ENCODE data around the gene GEMIN4.
"Not testable (repeated sequence)": the region's sequence is repeated elsewhere in the genome, so short reads cannot be mapped to it uniquely, and the experiment has no call there.

The GEMIN4 gene

DNA sequence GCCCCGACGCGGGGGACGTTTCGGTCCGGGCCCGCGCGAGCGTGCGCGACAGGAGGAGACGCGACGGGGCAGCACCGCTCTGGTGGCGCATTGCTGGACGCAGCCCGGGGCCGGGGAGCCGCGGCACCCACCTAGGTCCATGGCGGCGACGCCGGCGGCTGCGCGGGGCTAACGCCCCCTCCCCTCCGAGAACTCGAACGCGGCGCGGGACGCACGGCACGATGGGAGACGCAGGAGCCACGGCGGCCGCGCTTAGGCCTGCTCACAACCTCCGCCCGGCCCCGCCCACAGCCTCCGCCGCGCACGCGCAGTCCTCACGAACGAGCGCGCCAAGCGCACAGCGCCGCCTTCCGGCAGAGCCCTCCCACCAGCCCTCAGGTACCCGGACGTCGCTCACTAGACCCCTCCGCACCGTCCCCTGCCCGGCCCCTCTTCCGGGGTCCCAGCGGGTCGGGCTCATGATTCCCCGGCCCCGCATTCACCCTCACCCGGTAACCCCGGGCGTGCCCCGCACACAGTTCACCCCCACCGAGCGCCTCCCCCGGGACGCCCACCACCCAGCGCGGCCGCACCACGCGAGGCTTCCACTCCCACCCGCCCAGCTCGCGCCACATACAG, at the start of gene GEMIN4:
Gene GEMIN4, minus strand, starts transcription at position 263 of the 618 bp plus-strand sequence. Its CDS starts 122 bp downstream, at position 141.
- peak; percentile 95 for DNase-seq
- in situ Hi-C loops (cut with MboI; ENCODE audit: low pct_unique_long_range_greater_than_20kb, low sequenced_read_pairs) = no loop called here

DNA sequence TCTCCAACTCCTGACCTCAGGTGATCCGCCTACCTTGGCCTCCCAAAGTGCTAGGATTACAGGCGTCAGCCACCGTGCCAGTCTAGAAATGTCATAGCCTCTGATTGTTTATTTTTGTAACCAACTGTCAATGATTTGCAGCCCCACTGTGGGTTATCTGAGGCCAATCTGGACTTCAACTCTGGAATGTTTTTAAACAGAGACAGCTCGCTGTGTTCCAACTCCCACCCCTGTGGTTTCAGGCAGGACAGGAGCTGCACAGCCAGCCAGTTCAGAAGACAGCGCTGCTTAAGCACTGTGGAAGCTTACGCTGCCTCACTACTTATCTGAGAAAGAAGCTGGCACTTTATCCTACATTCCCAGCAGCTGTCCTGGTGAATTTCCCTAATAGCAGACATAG, 49.6 kb upstream of the GEMIN4 start:
- no peak for DNase-seq
- in situ Hi-C loops (cut with MboI; ENCODE audit: low pct_unique_long_range_greater_than_20kb, low sequenced_read_pairs) = no loop called here

DNA sequence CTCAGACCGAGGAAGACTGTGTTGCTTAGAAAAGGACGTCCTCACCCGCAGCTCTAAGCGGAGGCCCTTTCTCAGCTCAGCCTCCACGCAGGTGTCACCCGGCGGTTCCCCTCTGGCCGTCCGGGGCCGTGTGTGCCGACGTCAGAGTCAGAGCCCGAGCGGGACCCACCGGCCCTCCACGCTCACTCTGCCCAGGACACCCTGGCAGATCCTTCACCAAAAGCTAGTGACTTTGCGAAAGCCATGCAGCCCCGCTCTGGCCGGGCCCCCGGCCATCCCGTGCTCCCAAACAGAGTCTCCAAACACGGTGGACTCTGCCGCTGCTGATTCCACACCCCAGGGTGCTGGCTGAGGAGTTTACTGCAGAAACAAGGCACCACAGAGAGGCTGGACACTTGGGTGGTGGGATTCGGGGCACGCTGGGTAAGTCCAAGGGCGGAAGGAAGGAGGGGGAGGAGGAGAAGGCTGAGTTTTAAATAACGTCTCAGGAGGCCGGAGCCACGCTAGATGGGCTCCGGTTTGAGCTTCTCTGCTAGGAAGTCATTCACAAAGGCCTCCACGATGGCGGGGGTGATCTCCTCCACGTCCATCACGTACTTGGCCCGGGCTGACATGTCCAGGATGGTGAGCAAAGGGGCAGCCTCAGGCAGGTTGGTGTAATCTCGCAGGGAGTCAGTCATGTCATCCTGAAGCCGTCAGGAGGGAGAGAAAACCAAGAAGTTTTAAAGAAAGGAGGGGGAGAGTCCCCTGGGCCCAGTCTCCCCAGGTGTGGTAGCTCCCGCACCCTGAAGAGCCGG, 48.6 kb upstream of the GEMIN4 start:
- in situ Hi-C loops (cut with MboI; ENCODE audit: low pct_unique_long_range_greater_than_20kb, low sequenced_read_pairs) = no loop called here
- DNase-seq = no peak

DNA sequence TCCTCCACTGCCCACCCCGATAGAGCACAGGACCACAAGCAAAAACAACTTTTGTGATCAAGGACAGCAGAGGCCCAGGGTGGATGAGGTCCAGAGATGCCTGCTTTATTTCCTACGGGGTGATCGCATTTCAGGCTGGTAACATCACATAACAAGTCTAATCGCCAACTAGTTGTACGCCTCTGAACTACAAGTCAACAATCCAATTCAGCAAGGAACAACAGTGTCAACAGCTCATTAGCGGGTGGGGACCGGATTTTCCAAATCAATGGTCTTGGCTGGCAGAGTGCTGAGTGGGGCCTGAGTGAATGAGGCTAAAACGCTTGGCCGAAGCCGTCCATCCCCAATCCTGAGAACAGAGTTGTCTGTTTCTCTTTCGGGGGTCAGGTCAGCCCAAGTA, 47.2 kb upstream of the GEMIN4 start:
- in situ Hi-C loops (cut with MboI; ENCODE audit: low pct_unique_long_range_greater_than_20kb, low sequenced_read_pairs) = no loop called here
- no peak for DNase-seq

DNA sequence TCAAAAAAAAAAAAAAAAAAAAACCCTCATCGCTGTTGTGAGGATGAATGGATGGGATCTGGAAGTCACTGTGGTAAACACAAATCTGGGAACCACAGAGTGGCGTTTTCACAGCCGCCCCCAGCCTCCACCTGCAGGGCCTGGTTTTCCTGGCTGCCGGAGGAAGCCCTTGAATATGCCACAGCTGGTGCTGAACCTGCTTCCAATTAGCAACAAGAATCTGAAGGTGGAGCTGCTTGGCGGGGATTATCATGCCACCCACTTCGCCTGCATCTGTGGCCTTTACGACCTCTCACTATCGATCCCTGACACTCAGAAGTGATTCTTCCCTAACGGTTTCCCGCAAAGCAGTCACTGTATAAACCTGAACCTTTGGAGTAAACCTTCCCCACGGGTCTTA, 46.2 kb upstream of the GEMIN4 start:
- in situ Hi-C loops (cut with MboI; ENCODE audit: low pct_unique_long_range_greater_than_20kb, low sequenced_read_pairs) = no loop called here
- no peak for DNase-seq

DNA sequence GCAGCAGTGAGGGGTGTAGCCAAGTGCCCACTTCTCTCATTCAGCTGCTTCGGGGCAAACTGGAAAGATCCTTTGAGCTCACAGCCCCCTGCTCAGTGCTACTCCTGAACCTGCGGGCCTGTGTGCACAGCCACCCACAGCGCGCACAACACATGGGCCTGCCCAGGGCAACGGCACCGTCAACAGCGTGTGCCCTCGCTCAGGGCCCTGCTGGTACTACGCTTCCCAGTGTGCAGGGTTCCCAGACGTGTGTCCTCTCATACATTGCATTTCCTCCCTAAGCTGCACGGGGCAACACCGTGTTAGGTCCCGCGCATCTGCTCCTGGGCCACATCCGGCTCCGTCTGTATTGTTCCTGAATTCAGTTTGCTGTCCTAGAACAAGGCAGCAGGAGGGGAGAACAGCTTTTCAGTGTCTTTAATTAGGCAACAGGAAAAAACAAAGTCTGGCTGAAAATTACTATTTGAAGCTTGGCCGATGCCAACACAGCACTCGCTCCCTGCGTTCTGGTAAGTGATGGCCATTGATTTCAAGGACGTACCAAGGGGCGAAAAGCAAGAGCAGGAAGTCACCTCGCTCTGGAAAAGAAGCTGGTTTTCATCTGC, 45.3 kb upstream of the GEMIN4 start:
- in situ Hi-C loops (cut with MboI; ENCODE audit: low pct_unique_long_range_greater_than_20kb, low sequenced_read_pairs) = no loop called here

DNA sequence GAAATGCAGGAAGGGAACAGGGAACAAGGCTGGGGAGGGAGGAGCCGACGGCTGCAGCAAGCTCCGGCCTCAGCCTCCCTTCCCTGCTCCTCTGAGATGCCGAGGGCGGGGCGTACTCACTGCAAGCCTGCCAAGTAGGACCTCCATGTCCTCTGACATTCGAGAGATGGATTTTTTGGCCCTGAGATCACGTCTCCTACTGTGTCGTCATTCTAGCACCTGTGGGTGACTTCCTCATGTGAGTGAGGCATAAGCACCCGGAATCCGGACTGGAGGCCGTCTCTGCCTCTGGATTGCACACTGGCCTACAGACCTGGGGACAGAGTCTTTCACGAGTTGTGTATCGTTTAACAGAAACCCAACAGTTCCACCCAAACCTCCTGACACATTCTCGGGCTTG, 44.5 kb upstream of the GEMIN4 start:
- DNase-seq = no peak
- in situ Hi-C loops (cut with MboI; ENCODE audit: low pct_unique_long_range_greater_than_20kb, low sequenced_read_pairs) = no loop called here

More for the DNA sequence above, 45.3 kb upstream of the GEMIN4 start:
- DNase-seq = no peak

DNA sequence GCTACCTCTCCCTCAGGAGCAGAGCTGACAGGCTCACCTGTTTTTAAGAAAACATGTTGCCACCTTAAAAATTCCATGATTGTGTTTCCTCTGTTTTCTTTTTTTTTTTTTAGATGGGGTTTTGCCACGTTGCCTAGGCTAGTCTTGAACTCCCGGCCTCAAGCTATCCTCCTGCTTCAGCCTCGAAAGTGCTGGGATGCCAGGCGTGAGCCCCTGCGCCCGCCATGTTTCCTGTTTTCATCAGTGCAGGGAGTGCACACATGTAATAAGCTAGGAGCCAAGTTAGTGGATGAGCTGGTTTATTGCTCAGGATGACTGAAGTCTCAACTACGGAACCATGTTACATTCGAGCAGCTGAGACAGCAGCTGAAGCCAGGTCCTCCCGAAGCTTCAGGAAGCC, 43.7 kb upstream of the GEMIN4 start:
- DNase-seq = no peak
- in situ Hi-C loops (cut with MboI; ENCODE audit: low pct_unique_long_range_greater_than_20kb, low sequenced_read_pairs) = no loop called here

DNA sequence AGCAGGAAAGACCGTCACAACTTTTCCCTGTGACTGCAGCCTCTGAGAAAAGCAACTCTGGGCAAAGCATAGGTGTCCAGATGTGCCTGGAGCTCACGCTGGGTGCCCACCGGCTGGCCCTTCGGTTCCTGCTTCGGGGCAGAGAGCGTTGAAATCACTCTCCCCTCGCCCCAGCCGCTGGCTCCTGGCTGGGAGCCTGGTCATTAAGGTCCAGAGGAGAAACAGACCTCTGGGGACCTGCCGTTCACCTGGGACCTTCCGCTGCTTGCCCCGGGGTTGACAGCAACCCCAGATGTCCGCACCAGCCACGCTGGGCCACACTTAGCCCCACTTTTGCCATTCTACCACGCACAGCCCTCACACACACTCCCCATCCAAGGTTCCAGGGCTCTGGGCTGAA, 43.2 kb upstream of the GEMIN4 start:
- in situ Hi-C loops (cut with MboI; ENCODE audit: low pct_unique_long_range_greater_than_20kb, low sequenced_read_pairs) = no loop called here
- no peak for DNase-seq

DNA sequence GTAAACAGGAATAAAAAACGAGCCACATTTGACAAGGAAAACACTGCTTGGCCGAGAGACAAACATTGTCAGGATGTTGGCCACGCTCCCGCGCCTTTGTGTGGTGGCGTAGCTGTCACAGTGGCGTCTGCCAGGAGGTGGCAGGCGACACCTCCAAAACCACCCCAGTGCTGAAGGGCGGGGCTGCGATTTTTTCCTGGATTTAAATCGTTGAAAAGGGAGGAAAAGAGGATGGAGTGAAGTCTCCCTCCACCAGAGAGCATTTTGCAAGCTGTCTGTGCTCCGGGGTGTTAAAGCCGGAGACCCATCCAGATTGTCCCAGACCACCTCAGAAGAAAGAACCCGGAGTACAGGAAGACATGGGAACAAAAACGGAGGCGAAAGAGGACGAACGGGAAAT, 42.8 kb upstream of the GEMIN4 start:
- DNase-seq = peak; percentile 39
- in situ Hi-C loops (cut with MboI; ENCODE audit: low pct_unique_long_range_greater_than_20kb, low sequenced_read_pairs) = no loop called here

DNA sequence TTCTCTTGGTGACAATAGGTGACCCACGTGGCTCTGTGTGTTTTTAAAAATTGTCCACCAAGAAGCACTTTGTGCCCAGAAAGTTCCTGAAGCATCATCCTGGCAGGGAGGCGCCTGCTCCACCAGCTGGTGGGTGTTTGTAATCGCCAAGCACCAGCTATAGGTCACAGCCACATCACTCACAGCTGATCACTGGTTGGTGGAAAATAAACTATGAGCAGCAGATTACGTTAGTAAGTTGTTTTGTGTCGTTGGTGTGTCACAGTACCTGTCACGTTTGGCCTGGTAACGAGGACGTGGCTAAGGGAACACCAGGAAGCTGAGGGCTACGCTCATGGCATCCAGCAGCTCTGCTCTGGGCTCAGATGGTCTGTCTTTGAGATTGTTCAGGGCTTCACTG, 40.2 kb upstream of the GEMIN4 start:
- in situ Hi-C loops (cut with MboI; ENCODE audit: low pct_unique_long_range_greater_than_20kb, low sequenced_read_pairs) = no loop called here
- DNase-seq = no peak

DNA sequence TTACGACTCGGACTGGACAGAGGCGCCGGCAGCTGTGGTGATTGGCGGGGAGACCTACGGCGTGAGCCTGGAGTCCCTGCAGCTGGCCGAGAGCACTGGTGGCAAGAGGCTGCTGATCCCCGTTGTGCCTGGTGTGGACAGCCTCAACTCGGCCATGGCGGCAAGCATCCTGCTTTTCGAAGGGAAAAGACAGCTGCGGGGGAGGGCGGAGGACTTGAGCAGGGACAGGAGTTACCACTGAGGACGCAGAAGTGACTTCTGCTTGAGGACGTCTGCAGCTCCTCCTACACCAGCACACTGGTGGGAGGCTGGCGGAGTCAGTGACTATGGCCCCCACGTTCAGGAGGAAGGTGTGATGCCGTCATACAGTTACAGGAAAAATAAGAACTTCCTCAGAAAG, 39.8 kb upstream of the GEMIN4 start:
- in situ Hi-C loops (cut with MboI; ENCODE audit: low pct_unique_long_range_greater_than_20kb, low sequenced_read_pairs) = no loop called here
- DNase-seq = no peak

DNA sequence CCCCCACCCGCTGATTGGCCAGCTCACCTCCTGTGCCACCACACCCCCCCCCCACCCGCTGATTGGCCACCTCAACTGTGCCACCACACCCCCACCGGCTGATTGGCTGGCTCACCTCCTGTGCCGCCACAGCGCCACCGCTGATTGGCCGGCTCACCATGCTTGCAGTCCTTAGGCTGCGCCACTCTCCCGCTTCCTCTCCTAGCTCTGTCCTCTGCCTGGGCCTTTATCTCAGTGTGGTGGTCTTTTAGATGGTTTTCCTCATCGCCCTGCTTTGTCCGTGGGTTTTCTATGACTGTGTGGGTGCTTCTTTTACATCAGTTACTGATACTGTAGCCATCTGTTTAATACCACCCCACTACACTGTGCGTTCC, 38.8 kb upstream of the GEMIN4 start:
- DNase-seq; in situ Hi-C loops (cut with MboI; ENCODE audit: low pct_unique_long_range_greater_than_20kb, low sequenced_read_pairs): not testable (repeated sequence)

DNA sequence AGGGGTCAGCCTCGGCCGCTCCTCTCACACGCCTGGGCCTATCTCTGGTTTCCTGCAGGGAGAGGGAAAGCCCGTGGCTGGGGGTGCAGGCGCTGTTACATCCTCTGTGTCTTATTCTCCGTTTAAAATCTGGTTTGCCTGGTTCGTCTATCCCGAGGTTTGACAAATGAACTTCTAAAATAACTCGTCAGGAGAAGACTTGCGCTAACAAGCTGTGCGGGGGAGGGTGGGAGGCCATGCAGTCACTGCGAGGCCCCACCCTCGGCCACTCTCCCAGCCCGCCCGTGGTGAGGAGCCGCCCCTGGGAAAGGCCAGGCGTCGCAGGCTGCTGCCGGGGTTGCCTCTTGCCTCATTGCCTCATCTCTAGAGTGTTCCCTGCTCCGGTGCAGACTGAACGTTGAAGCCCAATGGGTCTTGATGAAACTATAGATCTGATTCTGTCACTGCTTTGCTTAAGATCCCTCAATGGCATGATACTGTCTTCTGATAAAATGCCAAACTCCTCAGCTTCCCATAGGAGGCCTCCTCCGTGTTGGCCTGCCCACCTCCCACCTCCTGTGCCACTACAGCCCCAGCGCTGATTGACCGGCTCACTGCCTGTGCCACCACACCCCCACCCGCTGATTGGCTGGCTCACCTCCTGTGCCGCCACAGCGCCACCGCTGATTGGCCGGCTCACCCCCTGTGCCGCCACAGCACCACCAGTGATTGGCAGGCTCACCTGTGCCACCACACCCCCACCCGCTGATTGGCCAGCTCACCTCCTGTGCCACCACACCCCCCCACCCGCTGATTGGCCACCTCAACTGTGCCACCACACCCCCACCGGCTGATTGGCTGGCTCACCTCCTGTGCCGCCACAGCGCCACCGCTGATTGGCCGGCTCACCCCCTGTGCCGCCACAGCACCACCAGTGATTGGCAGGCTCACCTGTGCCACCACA, 38.1 kb upstream of the GEMIN4 start:
- DNase-seq; in situ Hi-C loops (cut with MboI; ENCODE audit: low pct_unique_long_range_greater_than_20kb, low sequenced_read_pairs): not testable (repeated sequence)

DNA sequence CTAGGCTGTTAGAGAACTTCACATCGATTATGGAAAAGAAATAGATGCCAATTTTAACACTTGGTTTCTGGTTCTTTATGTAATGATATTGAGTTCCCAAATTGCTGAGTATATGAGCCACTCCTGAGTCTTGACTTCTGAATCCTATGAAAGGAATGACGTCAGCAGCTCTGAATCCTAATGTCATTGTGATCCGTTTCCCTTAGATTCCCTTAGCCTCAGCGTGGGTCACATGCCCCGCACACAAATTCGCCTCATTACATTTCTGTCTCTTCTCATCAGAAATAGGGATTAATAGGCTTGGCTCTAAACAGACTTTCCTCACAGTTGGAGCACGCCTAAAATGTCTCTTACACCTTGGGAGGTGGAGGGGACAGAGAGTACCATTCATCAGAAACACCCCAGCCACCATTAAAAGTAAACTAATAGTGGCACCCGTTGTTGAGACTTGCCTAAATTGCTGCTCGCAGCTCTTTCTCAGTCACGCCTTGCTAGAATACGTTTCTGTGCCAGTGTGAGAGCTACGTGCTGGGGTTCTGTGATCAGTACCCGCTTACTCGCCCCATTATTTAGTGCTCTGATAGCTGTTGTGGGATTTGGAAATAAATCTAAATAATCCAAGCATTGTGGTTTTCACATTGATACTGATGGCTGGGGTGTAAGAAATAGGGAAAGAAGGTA, 37.2 kb upstream of the GEMIN4 start:
- no peak for DNase-seq
- in situ Hi-C loops (cut with MboI; ENCODE audit: low pct_unique_long_range_greater_than_20kb, low sequenced_read_pairs) = no loop called here

DNA sequence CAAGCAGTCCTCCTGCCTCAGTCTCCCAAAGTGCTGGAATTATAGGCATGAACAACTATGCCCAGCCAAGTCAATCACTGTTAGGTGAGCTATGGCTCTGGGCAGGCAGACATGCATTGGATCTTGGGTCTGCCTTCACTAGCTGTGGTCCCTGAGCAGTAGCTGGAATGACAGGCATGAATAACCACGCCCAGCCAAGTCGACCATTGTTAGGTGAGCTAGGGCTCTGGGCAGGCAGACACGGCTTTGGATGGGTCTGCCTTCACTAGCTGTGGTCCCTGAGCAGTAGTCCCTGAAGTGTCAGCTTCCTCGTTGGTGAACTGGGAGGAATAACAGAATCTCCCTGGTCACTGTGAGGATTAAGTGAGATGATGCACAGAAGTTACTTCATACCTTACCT, 36.5 kb upstream of the GEMIN4 start:
- in situ Hi-C loops (cut with MboI; ENCODE audit: low pct_unique_long_range_greater_than_20kb, low sequenced_read_pairs) = no loop called here
- no peak for DNase-seq

DNA sequence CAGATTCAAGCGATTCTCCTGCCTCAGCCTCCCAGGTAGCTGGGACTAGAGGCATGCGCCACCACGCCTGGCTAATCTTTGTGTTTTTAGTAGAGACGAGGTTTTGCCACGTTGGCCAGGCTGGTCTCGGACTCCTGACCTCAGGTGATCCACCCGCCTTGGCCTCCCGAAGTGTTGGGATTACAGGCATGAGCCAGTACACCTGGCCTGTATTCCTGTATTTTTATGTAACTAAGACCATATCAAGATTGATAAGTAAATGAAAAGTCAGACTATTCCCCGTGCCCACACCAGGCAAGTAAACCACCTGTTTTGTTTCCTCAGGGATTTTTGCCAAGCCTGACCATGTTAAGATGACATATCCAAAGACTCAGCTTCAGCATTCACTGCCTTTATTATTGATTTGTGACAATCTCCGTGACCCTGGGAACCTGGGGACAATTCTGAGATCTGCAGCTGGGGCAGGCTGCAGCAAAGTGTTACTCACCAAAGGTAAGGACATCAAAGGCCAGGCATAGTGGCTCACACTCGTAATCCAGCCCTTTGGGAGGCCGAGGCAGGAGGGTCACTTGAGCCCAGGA, 35.7 kb upstream of the GEMIN4 start:
- no peak for DNase-seq
- in situ Hi-C loops (cut with MboI; ENCODE audit: low pct_unique_long_range_greater_than_20kb, low sequenced_read_pairs) = no loop called here

DNA sequence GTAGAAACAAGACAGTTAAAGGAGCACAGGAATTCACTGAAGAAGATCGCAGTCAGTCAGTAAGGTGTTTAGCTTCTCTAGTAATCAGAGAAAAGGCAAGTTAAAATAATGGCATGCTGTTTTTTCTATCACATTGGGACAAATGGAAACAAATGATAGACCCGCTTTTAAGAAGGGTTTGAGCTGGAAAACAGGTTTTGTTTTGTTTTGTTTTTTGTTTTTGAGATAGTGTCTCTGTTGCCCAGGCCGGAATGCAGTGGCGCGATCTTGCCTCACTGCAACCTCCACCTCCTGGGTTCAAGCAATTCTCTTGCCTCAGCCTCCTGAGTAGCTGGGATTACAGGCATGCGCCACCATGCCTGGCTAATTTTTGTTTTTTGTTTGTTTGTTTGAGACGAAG, 33.8 kb upstream of the GEMIN4 start:
- in situ Hi-C loops (cut with MboI; ENCODE audit: low pct_unique_long_range_greater_than_20kb, low sequenced_read_pairs) = not testable (repeated sequence)

DNA sequence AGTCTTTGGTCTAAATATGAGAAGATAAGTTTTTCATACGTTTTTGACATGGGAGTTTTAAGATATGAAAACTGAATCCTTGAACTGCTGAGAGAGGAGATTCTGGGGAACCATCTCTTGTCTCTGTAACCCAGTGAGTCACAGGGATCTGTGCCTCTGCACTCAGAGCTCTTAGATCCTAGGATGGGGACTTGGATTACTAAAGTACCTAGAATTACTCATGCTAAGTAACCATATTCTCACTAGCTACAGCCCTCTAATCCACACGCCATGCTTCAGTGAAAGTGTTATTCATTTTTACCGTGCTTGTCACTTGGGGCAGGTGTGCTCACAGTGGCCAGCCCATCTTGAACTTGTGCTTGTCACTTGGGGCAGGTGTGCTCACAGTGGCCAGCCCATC, 32.1 kb upstream of the GEMIN4 start:
- no peak for DNase-seq
- in situ Hi-C loops (cut with MboI; ENCODE audit: low pct_unique_long_range_greater_than_20kb, low sequenced_read_pairs) = no loop called here

More for the DNA sequence above, 33.8 kb upstream of the GEMIN4 start:
- DNase-seq = not testable (repeated sequence)

Measured in KBM-7 (cell line).